HCT116 (cell line): ENCODE measurements around the gene CARS1.

Experiments used
- CTCF ChIP-seq, 3 experiments: fragments of 200-600 bp in 1 of 3; sonication (generic) in 1 of 3; IDR thresholded peaks in 2 of 3; conservative IDR thresholded peaks in 1 of 3; 2 replicates each; pipeline ENCODE4 v1.5.1; 2012 to 2017; ENCODE audit warnings: low read depth in 2 of 3, low read length in 2 of 3, antibody characterized with exemption in 1 of 3, borderline replicate concordance in 1 of 3, control low read depth in 1 of 3, mild to moderate bottlenecking in 1 of 3, mixed read lengths in 1 of 3, mixed run types in 1 of 3, moderate library complexity in 1 of 3; ENCODE audit not compliant: insufficient read depth in 1 of 3
- POLR2AphosphoS5 ChIP-seq: IDR thresholded peaks from 2 replicates; pipeline ENCODE4 v1.6.1; 2011; ENCODE audit warnings: mild to moderate bottlenecking, low read depth, low read length, moderate library complexity
- TF ChIP-seq, protein P1 (sequence below): IDR thresholded peaks from 2 replicates; pipeline ENCODE4 v1.6.1; 2012; ENCODE audit warnings: low read depth
- TF ChIP-seq, protein P2 (sequence below): IDR thresholded peaks from 2 replicates; pipeline ENCODE4 v1.6.1; 2012

DNA sequence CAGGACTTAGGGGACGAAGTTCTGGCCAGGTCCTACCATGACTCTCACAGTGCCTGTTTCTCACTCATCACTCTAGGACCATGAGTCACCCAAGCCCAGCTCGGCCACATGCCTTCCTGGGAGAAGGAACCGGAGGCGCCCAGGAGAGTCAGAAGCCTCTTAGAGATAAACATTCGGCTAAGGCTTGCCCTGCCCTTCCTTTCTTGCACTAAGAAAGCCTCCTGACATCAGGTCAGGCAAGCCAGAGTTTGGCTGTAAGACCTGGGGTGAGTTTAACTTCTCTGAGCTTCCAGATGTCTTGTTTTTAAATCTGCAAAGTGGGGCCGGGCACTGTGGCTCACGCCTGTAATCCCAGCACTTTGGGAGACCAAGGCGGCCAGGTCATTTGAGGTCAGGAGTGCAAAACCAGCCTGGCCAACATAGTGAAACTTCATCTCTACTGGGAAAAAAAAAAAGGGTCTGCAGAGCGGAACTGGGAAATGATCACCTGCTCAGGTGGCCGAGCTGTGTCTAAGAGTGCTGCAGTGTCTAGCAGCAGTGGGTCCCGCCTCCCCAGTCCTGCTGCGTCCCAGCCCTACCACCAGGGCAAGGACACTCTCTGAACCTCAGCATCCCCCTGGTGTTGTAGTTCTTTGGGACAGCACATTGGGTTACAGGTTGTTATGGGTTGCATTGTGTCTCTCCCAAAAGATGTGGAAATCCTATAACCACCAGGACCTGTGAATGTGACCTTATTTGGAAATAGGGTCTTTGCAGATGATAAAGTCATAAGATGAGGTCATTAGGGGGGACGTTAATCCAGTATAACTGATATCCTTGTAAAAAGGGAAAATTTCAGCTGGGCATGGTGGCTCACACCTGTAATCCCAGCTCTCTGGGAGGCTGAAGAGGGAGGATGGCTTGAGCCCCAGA, 1.8 kb upstream of the CARS1 start:
- TF ChIP-seq, protein P1, sequence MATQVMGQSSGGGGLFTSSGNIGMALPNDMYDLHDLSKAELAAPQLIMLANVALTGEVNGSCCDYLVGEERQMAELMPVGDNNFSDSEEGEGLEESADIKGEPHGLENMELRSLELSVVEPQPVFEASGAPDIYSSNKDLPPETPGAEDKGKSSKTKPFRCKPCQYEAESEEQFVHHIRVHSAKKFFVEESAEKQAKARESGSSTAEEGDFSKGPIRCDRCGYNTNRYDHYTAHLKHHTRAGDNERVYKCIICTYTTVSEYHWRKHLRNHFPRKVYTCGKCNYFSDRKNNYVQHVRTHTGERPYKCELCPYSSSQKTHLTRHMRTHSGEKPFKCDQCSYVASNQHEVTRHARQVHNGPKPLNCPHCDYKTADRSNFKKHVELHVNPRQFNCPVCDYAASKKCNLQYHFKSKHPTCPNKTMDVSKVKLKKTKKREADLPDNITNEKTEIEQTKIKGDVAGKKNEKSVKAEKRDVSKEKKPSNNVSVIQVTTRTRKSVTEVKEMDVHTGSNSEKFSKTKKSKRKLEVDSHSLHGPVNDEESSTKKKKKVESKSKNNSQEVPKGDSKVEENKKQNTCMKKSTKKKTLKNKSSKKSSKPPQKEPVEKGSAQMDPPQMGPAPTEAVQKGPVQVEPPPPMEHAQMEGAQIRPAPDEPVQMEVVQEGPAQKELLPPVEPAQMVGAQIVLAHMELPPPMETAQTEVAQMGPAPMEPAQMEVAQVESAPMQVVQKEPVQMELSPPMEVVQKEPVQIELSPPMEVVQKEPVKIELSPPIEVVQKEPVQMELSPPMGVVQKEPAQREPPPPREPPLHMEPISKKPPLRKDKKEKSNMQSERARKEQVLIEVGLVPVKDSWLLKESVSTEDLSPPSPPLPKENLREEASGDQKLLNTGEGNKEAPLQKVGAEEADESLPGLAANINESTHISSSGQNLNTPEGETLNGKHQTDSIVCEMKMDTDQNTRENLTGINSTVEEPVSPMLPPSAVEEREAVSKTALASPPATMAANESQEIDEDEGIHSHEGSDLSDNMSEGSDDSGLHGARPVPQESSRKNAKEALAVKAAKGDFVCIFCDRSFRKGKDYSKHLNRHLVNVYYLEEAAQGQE, result no peak
- TF ChIP-seq CTCF (IDR thresholded peaks at IDR 0.05 in 2 of 3, conservative IDR thresholded peaks at IDR 0.05 in 1 of 3; ENCODE audit: borderline replicate concordance in 1 of 3, insufficient read depth in 1 of 3, low read depth in 2 of 3, low read length in 2 of 3) (peak in 2 of 3 experiments; percentile 27 to 32; a peak in 4 of 6 replicates), POLR2AphosphoS5 (no peak)
- TF ChIP-seq, protein P2, sequence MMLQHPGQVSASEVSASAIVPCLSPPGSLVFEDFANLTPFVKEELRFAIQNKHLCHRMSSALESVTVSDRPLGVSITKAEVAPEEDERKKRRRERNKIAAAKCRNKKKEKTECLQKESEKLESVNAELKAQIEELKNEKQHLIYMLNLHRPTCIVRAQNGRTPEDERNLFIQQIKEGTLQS, result no peak
